IMR-90 (cell line): ENCODE measurements around the gene AATF.

Experiments
- BHLHE40 ChIP-seq: fragments of 150-350 bp; IDR thresholded peaks from 2 replicates; pipeline ENCODE4 v1.6.1; 2016; ENCODE audit warnings: mild to moderate bottlenecking, low read depth, low read length
- CEBPB ChIP-seq: IDR thresholded peaks from 2 replicates; pipeline ENCODE4 v1.6.1; 2012; ENCODE audit warnings: low read depth, low read length, improper control_type of control experiment
- ELK1 ChIP-seq: fragments of 150-350 bp; IDR thresholded peaks from 2 replicates; pipeline ENCODE4 v1.6.1; 2016; ENCODE audit warnings: low read depth, mild to moderate bottlenecking, low read length, moderate library complexity, borderline replicate concordance
- FOS ChIP-seq: fragments of 150-350 bp; IDR thresholded peaks from 2 replicates; pipeline ENCODE4 v1.6.1; 2016; ENCODE audit warnings: low read depth, low read length
- MAFK ChIP-seq: IDR thresholded peaks from 2 replicates; pipeline ENCODE4 v1.6.1; 2012; ENCODE audit warnings: low read depth, low read length, improper control_type of control experiment
- POLR2A ChIP-seq: IDR thresholded peaks from 2 replicates; pipeline ENCODE4 v1.6.1; 2012; ENCODE audit warnings: mild to moderate bottlenecking, low read depth, low read length
- RAD21 ChIP-seq: IDR thresholded peaks from 2 replicates; pipeline ENCODE4 v1.6.1; 2012; ENCODE audit warnings: low read length, improper control_type of control experiment
- RCOR1 ChIP-seq: IDR thresholded peaks from 2 replicates; pipeline ENCODE4 v1.6.1; 2012; ENCODE audit warnings: mild to moderate bottlenecking, low read length, improper control_type of control experiment; ENCODE audit not compliant: insufficient replicate concordance
- RFX5 ChIP-seq: IDR thresholded peaks from 2 replicates; pipeline ENCODE4 v1.8.0; 2012; ENCODE audit warnings: low read depth, mild to moderate bottlenecking, low read length, moderate library complexity
- SMC3 ChIP-seq: fragments of 150-350 bp; IDR thresholded peaks from 2 replicates; pipeline ENCODE4 v1.6.1; 2016; ENCODE audit warnings: low read depth, mild to moderate bottlenecking, antibody characterized with exemption, low read length, moderate library complexity
- TF ChIP-seq, protein P1 (sequence below): conservative IDR thresholded peaks from 2 replicates; pipeline ENCODE4 v1.5.1; 2012; ENCODE audit warnings: mild to moderate bottlenecking, low read depth, low read length, improper control_type of control experiment
- TF ChIP-seq, protein P2 (sequence below): fragments of 150-350 bp; IDR thresholded peaks from 2 replicates; pipeline ENCODE4 v1.6.1; 2017; ENCODE audit warnings: mild to moderate bottlenecking, antibody characterized with exemption, low read length, low read depth

DNA sequence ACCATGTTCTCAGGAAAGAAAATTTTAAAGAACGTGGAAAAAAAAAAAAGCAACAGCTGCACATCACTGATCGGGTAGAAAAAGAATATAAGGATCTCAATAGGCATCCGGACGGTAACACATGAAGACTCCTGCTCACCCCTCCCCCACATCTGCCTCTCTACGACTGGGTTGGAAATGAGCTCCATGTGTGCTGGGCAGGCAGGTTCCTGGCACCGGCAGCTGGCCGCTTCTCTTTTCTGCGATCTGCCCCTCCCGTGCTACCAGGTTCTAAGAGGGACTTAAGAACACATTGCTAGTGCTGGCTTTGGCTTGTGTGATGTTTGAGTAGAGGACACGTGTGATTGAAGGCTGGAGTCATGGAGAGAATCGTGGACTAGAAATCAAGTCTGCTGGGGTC, 115.5 kb downstream of the AATF start:
- TF ChIP-seq RAD21 = no peak
- TF ChIP-seq, protein P1, sequence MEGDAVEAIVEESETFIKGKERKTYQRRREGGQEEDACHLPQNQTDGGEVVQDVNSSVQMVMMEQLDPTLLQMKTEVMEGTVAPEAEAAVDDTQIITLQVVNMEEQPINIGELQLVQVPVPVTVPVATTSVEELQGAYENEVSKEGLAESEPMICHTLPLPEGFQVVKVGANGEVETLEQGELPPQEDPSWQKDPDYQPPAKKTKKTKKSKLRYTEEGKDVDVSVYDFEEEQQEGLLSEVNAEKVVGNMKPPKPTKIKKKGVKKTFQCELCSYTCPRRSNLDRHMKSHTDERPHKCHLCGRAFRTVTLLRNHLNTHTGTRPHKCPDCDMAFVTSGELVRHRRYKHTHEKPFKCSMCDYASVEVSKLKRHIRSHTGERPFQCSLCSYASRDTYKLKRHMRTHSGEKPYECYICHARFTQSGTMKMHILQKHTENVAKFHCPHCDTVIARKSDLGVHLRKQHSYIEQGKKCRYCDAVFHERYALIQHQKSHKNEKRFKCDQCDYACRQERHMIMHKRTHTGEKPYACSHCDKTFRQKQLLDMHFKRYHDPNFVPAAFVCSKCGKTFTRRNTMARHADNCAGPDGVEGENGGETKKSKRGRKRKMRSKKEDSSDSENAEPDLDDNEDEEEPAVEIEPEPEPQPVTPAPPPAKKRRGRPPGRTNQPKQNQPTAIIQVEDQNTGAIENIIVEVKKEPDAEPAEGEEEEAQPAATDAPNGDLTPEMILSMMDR = no peak
- TF ChIP-seq ELK1 = no peak
- TF ChIP-seq FOS = no peak
- no peak for TF ChIP-seq RCOR1
- TF ChIP-seq POLR2A = no peak
- no peak for TF ChIP-seq CEBPB
- no peak for TF ChIP-seq SMC3
- no peak for TF ChIP-seq BHLHE40
- TF ChIP-seq, protein P2, sequence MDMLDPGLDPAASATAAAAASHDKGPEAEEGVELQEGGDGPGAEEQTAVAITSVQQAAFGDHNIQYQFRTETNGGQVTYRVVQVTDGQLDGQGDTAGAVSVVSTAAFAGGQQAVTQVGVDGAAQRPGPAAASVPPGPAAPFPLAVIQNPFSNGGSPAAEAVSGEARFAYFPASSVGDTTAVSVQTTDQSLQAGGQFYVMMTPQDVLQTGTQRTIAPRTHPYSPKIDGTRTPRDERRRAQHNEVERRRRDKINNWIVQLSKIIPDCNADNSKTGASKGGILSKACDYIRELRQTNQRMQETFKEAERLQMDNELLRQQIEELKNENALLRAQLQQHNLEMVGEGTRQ = no peak
- no peak for TF ChIP-seq MAFK
- no peak for TF ChIP-seq RFX5
